ENCODE measurements around the gene KLK6.
"Not testable (repeated sequence)": the region's sequence is repeated elsewhere in the genome, so short reads cannot be mapped to it uniquely, and the experiment has no call there.

The KLK6 gene

DNA sequence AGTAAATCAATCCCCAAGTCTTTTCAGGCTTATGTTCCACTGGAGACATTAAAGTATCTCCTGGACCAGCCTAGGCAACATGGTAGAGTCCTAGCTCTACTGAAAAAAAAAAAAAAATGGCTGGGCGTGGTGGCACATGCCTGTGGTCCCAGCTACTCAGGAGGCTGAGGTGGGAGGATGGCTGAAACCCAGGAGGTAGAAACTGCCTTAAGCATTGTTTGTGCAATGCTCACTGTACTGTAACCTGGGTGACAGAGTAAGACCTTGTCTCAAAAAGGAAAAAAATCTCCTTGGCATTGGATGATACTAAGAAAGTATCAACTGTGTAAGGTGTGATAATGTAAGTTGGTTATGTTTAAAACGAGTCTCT is 23.3 kb upstream of the KLK6 start:
- DNase-seq (ENCODE audit: low spot score): no peak

DNA sequence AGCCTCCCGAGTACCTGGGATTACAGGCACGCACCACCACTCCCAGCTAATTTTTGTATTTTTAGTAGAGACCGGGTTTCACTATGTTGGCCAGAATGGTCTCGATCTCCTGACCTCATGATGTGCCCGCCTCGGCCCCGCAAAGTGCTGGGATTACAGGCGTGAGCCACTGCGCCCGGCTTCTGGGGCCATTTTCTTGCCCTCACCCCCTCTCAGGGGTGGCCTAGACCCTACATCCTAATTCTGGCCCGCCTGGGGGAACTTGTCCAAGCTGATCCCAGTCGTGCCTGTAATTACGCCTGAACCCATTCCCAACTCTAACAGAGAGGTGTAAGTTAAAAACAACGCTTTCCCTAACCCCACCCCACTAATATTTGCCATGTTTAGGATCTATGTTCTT is 15.0 kb upstream of the KLK6 start:
- not testable (repeated sequence) for DNase-seq (ENCODE audit: low spot score)

- DNase-seq (ENCODE audit: low spot score): peak; percentile 34
Measured at GRCh38 chr19:50983625-50984292, 14.4 kb upstream of the KLK6 start, which contains the start of gene KLK7. Gene KLK7, minus strand, starts transcription at chr19:50983917. Its CDS starts 1,518 bp downstream, at chr19:50982399.

DNA sequence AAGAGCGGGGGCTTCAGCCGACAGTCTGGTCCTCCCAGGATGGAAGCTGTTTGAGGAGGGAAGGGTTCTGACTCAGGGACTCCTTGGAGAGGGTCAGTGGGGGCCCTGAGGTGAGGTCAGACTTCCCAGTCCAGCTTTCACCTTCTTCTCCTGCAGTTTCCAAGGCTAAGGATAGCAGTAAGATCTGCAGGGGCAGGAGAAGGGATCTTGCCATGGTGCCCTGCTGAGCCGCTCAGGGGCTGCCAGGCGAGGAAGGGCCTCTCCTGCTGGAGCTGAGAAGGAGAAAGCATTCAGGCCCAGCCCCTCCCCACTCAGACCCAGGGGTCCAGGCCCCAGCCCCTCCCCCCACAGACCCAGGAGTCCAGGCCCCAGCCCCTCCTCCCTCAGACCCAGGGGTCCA is 12.8 kb upstream of the KLK6 start:
- DNase-seq (ENCODE audit: low spot score): no peak

DNA sequence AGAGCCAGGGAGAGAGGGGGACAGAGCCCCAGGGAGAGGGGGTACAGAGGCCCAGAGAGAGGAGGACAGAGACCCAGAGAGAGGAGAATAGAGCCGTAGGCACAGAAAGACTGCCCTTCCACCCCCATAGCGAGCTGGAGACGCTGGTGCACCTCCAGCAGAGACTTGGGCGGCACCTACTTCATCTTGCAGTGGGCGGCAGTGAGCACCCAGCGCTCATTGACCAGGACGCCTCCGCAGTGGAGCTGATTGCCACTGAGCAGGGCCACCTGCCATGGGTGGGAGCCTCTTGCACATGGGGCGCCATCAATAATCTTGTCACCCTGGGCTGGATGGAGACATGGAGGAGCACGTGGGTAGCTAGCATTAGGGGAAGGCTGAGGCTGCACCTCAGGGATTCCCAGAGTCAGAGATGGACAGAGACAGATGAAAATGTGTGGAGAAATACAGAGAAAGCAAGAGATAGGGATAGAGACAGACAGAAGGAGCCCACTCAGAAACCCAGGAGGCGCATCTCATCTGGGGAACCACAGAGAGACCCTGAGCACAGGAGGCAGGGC is 12.3 kb upstream of the KLK6 start:
- no peak for DNase-seq (ENCODE audit: low spot score)

- DNase-seq (ENCODE audit: low spot score): no peak
Measured at GRCh38 chr19:50980208-50980607, 10.8 kb upstream of the KLK6 start.

DNA sequence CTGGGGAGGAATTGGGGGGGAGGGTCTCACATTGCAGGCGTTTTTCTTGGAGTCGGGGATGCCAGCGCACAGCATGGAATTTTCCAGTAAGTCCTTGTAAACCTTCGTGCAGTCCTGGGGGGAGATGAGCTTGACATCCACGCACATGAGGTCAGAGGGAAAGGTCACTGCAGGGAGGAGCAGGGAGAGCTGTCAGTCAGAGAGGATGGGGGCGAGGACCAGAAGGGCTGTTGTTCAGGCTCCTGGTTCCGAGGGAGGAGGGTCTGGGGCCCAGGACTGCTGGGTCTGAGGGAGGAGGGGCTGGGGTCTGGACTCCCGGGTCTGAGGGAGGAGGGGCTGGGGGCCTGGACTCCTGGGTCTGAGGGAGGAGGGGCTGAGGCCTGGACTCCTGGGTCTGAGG is 10.4 kb upstream of the KLK6 start:
- DNase-seq (ENCODE audit: low spot score): no peak

GRCh38 chr19:50978772-50979390 is 9.5 kb upstream of the KLK6 start:
- peak; percentile 63 for DNase-seq (ENCODE audit: low spot score)

- DNase-seq (ENCODE audit: low spot score): peak; percentile 90
Measured at GRCh38 chr19:50977626-50978025, 8.2 kb upstream of the KLK6 start.

DNA sequence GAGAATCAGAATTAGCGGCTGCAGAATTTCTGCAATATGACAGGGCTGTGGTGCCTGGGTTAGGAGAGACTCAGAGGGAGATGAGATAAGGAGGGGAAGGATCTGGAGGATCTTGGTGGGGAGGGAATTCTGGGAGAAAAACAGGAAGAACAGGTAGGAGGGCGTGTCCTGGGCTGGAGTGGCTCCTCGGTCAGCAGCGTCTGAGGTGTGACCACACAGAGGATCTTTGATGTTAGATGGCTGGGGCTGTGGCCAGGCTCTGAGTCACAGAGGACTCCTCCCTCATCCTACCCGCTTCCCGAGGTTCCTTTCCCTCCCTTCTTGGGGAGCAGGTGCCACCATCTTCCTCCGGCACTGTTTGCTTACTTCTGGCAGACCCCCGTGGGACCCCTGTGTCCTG is 6.4 kb upstream of the KLK6 start:
- peak; percentile 98 for DNase-seq (ENCODE audit: low spot score)

- no peak for DNase-seq (ENCODE audit: low spot score)
Measured at GRCh38 chr19:50974702-50975556, 5.5 kb upstream of the KLK6 start.

- DNase-seq (ENCODE audit: low spot score): no peak
Measured at GRCh38 chr19:50972795-50973376, 3.5 kb upstream of the KLK6 start.

DNA sequence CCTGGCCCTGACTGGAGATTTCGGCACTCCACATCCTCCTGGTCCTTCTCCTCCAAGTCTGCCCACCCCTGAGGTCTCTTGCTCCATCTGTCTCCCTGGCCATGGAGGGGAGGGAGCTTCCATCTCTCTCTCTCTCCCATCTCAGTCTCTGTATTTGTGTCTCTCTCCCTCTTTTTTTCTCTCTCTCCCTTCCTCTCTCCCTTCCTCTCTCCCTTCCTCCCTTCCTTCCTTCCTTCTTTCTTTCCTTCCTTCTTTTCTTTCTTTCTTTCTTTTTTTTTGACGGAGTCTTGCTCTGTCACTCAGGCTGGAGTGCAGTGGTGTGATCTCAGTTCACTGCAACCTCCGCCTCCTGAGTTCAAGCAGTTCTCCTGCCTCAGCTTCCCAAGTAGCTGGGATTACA is 419 bp upstream of the KLK6 start:
- DNase-seq (ENCODE audit: low spot score): not testable (repeated sequence)

DNA sequence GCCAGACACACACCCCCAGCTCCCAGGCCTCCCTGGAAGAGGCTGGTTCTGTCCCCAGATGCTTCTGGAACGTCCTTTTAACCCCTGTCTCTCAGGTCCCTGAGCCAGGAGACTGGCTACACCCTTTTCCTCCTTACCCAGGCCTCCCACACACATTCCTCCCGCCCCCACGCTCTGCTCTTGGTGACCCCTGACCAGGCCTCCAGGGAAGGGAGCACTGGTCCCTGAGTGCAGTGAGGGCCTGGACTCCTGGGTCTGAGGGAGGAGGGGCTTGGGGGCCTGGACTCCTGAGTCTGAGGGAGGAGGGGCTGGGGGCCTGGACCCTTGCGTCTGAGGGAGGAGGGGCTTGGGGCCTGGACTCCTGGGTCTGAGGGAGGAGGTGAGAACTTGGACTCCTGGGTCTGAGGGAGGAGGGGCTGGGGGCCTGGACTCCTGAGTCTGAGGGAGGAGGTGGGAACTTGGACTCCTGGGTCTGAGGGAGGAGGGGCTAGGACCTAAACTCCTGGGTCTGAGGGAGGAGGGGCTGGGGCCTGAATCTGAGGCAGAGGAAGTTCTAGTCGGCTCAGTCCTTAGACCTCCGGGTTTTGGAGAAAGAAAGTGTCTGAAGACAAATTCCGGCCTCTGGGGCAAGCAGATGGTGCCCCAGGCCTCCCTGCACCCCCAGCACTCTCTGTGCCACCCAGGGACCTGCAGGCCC is 527 bp downstream of the KLK6 start:
- DNase-seq (ENCODE audit: low spot score): peak; percentile 54

GRCh38 chr19:50967929-50968715 is 1.3 kb downstream of the KLK6 start:
- peak; percentile 57 for DNase-seq (ENCODE audit: low spot score)

DNA sequence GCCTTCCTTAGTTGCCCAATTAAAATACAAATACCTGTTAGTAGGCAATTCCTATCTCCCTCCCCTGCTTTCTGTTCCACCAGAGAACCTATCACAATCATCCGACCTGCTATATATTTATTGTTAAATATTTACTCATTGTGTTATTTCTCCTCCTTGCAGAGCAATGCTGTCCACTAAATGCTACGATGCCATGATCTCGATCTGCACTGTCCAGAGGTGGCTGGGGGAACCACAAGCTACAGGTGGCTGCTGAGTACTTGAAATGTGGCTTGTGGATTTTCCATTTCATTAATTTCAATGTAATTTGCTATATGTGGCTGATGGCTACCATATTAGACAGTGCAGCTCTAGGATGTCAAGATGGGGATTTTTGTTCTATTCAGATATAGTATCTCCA is 5.1 kb downstream of the KLK6 start:
- DNase-seq (ENCODE audit: low spot score): no peak

DNA sequence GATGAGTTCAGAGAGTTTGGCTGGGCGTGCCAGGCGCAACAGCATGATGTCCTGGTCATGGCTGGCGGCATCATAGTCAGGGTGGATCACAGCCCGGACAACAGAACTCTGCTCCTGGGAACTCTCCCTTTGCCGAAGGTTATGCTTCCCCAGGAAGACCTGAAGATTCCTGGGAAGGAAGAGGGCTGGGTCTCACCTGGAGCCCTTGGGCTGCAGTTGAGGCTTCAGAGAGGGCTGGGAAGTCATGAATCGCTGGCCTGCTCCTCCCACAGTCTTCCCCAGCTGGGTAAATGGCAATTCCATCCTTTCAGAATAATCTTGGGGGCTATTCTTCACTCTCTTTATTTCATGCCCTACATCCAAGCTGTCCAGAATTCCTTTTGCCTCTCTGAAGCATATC is 6.0 kb downstream of the KLK6 start:
- no peak for DNase-seq (ENCODE audit: low spot score)

- DNase-seq (ENCODE audit: low spot score): peak; percentile 54
Measured at GRCh38 chr19:50962245-50962644, 7.1 kb downstream of the KLK6 start.

DNA sequence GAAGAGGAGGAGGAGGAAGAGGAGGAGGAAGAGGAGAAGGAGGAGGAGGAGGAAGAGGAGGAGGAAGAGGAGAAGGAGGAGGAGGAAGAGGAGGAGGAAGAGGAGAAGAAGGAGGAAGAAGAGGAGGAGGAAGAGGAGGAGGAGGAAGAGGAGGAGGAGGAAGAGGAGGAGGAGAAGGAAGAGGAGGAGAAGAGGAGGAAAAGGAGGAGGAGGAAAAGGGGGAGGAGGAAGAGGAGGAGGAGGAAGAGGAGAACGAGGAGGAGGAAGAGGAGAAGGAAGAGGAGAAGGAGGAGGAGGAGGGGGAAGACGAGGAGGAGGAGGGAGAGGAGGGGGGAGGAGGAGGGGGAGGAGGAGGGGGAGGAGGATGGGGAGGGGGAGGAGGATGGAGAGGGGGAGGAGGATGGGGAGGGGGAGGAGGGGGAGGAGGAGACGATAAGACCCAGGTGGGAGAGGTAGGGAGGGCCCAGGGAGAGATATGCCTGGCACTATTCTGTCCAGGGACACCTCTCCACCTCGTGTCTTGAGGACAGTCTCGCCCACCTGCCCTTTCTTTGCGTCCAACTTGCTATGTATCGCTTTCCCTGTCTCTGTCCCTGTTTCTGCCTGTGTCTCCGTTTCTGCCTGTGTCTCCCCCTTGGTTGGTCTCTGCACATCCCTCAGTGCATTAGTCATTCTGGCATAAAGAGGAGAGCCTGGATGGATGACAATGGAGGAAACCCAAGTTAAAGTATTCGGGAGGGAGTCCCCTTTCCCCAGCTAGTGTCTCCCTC is 9.5 kb downstream of the KLK6 start:
- peak; percentile 58 for DNase-seq (ENCODE audit: low spot score)

DNA sequence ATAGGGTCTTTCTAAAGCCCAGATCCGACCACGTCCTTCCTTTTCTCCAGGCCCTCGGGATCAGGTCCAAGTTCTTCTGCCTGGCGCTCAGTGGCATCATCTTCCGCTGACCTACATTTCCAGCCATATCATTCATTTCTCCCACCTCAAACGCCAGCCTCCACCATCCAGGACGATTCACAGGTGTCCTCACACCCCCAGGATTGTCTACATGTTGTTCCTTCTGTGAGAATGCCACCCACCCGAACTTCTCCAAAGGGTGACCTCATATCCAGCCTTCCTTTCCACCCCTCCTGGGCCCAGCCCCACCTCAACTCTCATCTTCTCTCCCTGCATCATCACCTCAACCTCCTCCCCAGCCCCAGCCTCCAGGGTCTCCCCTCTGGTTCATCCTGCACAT is 11.8 kb downstream of the KLK6 start:
- DNase-seq (ENCODE audit: low spot score): no peak
